H1 (cell line): ENCODE measurements around the gene KATNAL1. TPM values are rescaled to one million over a fixed set of nuclear protein-coding genes. Genes with fewer than 3 reads are reported as not detected.

Experiments
- CTCF ChIA-PET: fragments of 300-600 bp; sonication (Branson Sonifier 250); formaldehyde crosslinking; loops from one replicate; lab custom pipeline; 2021; ENCODE audit not compliant: partially characterized antibody; lab: Charles Lee
- POLR2A ChIA-PET: fragments of 300-600 bp; sonication (Branson Sonifier 250); formaldehyde crosslinking; loops from one replicate; lab custom pipeline; 2021; ENCODE audit warnings: inconsistent platforms; ENCODE audit not compliant: partially characterized antibody; lab: Charles Lee
- DNase-seq, 2 experiments: peaks; one replicate each; pipeline versions ENCODE4 v3.0.0 to v3.0.0-alpha.2; 2010 to 2022; ENCODE audit warnings: low spot score in 2 of 2, low read depth in 1 of 2, mixed read lengths in 1 of 2
- FAIRE-seq: peaks from 2 replicates; lab custom pipeline; 2011; peaks lifted over from hg19 to GRCh38; lab: Jason Lieb, UNC
- H2AFZ ChIP-seq: 2 replicates; pipeline ENCODE4 v1.8.1; 2012; ENCODE audit warnings: low read length, inconsistent platforms
- H2AK5ac ChIP-seq: 2 replicates; pipeline ENCODE4 v1.6.1; 2013; ENCODE audit warnings: low read depth, low read length
- H2BK120ac ChIP-seq: replicated peaks from 2 replicates; pipeline ENCODE3; 2013; ENCODE audit warnings: low read depth, low read length, inconsistent platforms
- H2BK12ac ChIP-seq: 2 replicates; pipeline ENCODE4 v1.6.1; 2013; ENCODE audit warnings: low read depth, low read length
- H2BK15ac ChIP-seq: 2 replicates; pipeline ENCODE4 v1.6.1; 2013; ENCODE audit warnings: low read length
- H2BK20ac ChIP-seq: 2 replicates; pipeline ENCODE4 v1.6.1; 2013; ENCODE audit warnings: low read length
- H2BK5ac ChIP-seq: 2 replicates; pipeline ENCODE4 v1.6.1; 2013; ENCODE audit warnings: low read depth, low read length
- H3K14ac ChIP-seq: 2 replicates; pipeline ENCODE4 v1.6.1; 2013; ENCODE audit warnings: inconsistent platforms; ENCODE audit not compliant: insufficient read length
- H3K18ac ChIP-seq: 2 replicates; pipeline ENCODE4 v1.6.1; 2013; ENCODE audit warnings: low read length; ENCODE audit errors: extremely low read depth
- H3K23ac ChIP-seq: 2 replicates; pipeline ENCODE4 v1.6.1; 2013; ENCODE audit warnings: inconsistent platforms; ENCODE audit not compliant: insufficient read length
- H3K23me2 ChIP-seq: 2 replicates; pipeline ENCODE4 v1.6.1; 2013; ENCODE audit warnings: low read depth, low read length
- H3K27ac ChIP-seq: 2 replicates; pipeline ENCODE4 v1.6.1; 2011; ENCODE audit warnings: low read depth, low read length, inconsistent platforms
- H3K27me3 ChIP-seq, 4 experiments: replicated peaks in 1 of 4; 1 replicate in 1 of 4; 2 replicates in 3 of 4; pipeline versions ENCODE4 v1.6.1 to v1.8.1; 2011 to 2013; ENCODE audit warnings: low read length in 3 of 4, mild to moderate bottlenecking in 3 of 4, inconsistent platforms in 2 of 4, mixed read lengths in 2 of 4, moderate library complexity in 1 of 4; ENCODE audit not compliant: control insufficient read depth in 3 of 4, insufficient read depth in 3 of 4; ENCODE audit errors: extremely low read depth in 1 of 4
- H3K36me3 ChIP-seq, 4 experiments: 2 replicates each; pipeline versions ENCODE4 v1.6.1 to v1.8.1; 2011 to 2013; ENCODE audit warnings: mild to moderate bottlenecking in 4 of 4, low read length in 3 of 4, moderate library complexity in 2 of 4, control low read depth in 1 of 4, inconsistent platforms in 1 of 4; ENCODE audit not compliant: insufficient read depth in 4 of 4, control insufficient read depth in 2 of 4
- H3K4ac ChIP-seq: replicated peaks from 2 replicates; pipeline ENCODE3; 2013; ENCODE audit warnings: low read length, low read depth, mixed read lengths, inconsistent platforms; ENCODE audit not compliant: insufficient read length
- H3K4me1 ChIP-seq, 4 experiments: replicated peaks in 1 of 4; 1 replicate in 1 of 4; 2 replicates in 3 of 4; pipeline versions ENCODE4 v1.6.1 to v1.8.1; 2011 to 2013; ENCODE audit warnings: low read length in 3 of 4, inconsistent platforms in 2 of 4, mixed read lengths in 1 of 4; ENCODE audit not compliant: insufficient read depth in 4 of 4, control insufficient read depth in 3 of 4
- H3K4me2 ChIP-seq, 2 experiments: 2 replicates each; pipeline versions ENCODE4 v1.6.1 to v1.8.1; 2011 to 2013; ENCODE audit warnings: low read depth in 2 of 2, low read length in 2 of 2, control low read depth in 1 of 2, inconsistent platforms in 1 of 2, mild to moderate bottlenecking in 1 of 2; ENCODE audit not compliant: insufficient read depth in 1 of 2
- H3K4me3 ChIP-seq, 4 experiments: fragments of 200-600, 300-600 bp in 1 of 4; sonication (generic), shearing (Covaris generic), sonication (Bioruptor Twin) in 1 of 4; 2 replicates each; pipeline versions ENCODE4 v1.5.1 to v1.8.1; 2011 to 2016; ENCODE audit warnings: low read length in 4 of 4, low read depth in 3 of 4, control low read depth in 2 of 4, inconsistent platforms in 2 of 4, mild to moderate bottlenecking in 2 of 4, mixed read lengths in 1 of 4, moderate library complexity in 1 of 4; ENCODE audit not compliant: insufficient read depth in 2 of 4; ENCODE audit errors: extremely low read depth in 1 of 4
- H3K56ac ChIP-seq: replicated peaks from 2 replicates; pipeline ENCODE3; 2013; ENCODE audit warnings: low read depth, mild to moderate bottlenecking, mixed read lengths, low read length, inconsistent platforms; ENCODE audit not compliant: insufficient read length
- H3K79me1 ChIP-seq: 2 replicates; pipeline ENCODE4 v1.6.1; 2013; ENCODE audit warnings: low read depth, low read length, control low read depth
- H3K79me2 ChIP-seq, 2 experiments: 2 replicates each; pipeline versions ENCODE4 v1.6.1 to v1.8.1; 2012 to 2013; ENCODE audit warnings: low read length in 2 of 2, mild to moderate bottlenecking in 2 of 2, inconsistent platforms in 1 of 2; ENCODE audit not compliant: insufficient read depth in 2 of 2, control insufficient read depth in 1 of 2
- H3K9ac ChIP-seq, 4 experiments: replicated peaks in 1 of 4; 1 replicate in 1 of 4; 2 replicates in 3 of 4; pipeline versions ENCODE4 v1.6.1 to v1.8.1; 2011 to 2013; ENCODE audit warnings: low read depth in 3 of 4, low read length in 3 of 4, control low read depth in 2 of 4, mild to moderate bottlenecking in 2 of 4, moderate library complexity in 2 of 4, inconsistent platforms in 1 of 4; ENCODE audit errors: extremely low read depth in 1 of 4
- H3K9me3 ChIP-seq, 2 experiments: 2 replicates each; pipeline versions ENCODE4 v1.6.1 to v1.8.1; 2012 to 2013; ENCODE audit warnings: mild to moderate bottlenecking in 2 of 2, moderate library complexity in 2 of 2, control low read depth in 1 of 2, inconsistent platforms in 1 of 2, low read depth in 1 of 2, low read length in 1 of 2, mixed read lengths in 1 of 2; ENCODE audit not compliant: insufficient read depth in 2 of 2
- H4K20me1 ChIP-seq, 2 experiments: replicated peaks in 1 of 2; 2 replicates each; pipeline versions ENCODE3 to v1.8.1; 2011 to 2013; ENCODE audit warnings: inconsistent platforms in 2 of 2, low read length in 2 of 2, mild to moderate bottlenecking in 1 of 2; ENCODE audit not compliant: insufficient read depth in 2 of 2, control insufficient read depth in 1 of 2
- H4K5ac ChIP-seq: 2 replicates; pipeline ENCODE4 v1.6.1; 2013; ENCODE audit warnings: low read length, low read depth, mixed read lengths, inconsistent platforms; ENCODE audit not compliant: insufficient read length
- H4K8ac ChIP-seq: 2 replicates; pipeline ENCODE4 v1.8.0; 2013; ENCODE audit warnings: mild to moderate bottlenecking, moderate library complexity, low read length, inconsistent platforms; ENCODE audit not compliant: insufficient read depth; ENCODE audit errors: extremely low read depth
- H4K91ac ChIP-seq: replicated peaks from 2 replicates; pipeline ENCODE3; 2013; ENCODE audit warnings: low read length, mixed read lengths, inconsistent platforms; ENCODE audit not compliant: insufficient read length
- CHD2 ChIP-seq: IDR thresholded peaks from 2 replicates; pipeline ENCODE4 v1.6.1; 2012; ENCODE audit warnings: low read length, improper control_type of control experiment
- EGR1 ChIP-seq: IDR thresholded peaks from 2 replicates; pipeline ENCODE4 v1.6.1; 2011; ENCODE audit warnings: low read depth, low read length, borderline replicate concordance
- HDAC2 ChIP-seq, 2 experiments: fragments of 300-600 bp in 1 of 2; sonication (generic) in 1 of 2; IDR thresholded peaks; 2 replicates each; pipeline ENCODE4 v1.6.1; 2011 to 2012; ENCODE audit warnings: low read depth in 2 of 2, low read length in 2 of 2, mild to moderate bottlenecking in 2 of 2, moderate library complexity in 2 of 2, borderline replicate concordance in 1 of 2, inconsistent platforms in 1 of 2
- JUND ChIP-seq: IDR thresholded peaks from 2 replicates; pipeline ENCODE4 v1.6.1; 2011; ENCODE audit warnings: mild to moderate bottlenecking, improper control_type of control experiment, low read length
- NRF1 ChIP-seq: IDR thresholded peaks from 2 replicates; pipeline ENCODE4 v1.6.1; 2011; ENCODE audit warnings: mild to moderate bottlenecking, low read depth, low read length, improper control_type of control experiment
- RAD21 ChIP-seq, 2 experiments: IDR thresholded peaks in 1 of 2; conservative IDR thresholded peaks in 1 of 2; 2 replicates each; pipeline ENCODE4 v1.6.1; 2011; ENCODE audit warnings: low read depth in 2 of 2, low read length in 2 of 2, improper control_type of control experiment in 1 of 2, inconsistent platforms in 1 of 2, mild to moderate bottlenecking in 1 of 2, moderate library complexity in 1 of 2
- RBBP5 ChIP-seq: IDR thresholded peaks from 2 replicates; pipeline ENCODE4 v1.7.1; 2012; ENCODE audit warnings: low read depth, mild to moderate bottlenecking, inconsistent platforms, low read length, moderate library complexity, borderline replicate concordance
- RFX5 ChIP-seq: IDR thresholded peaks from 2 replicates; pipeline ENCODE4 v1.6.1; 2011; ENCODE audit warnings: low read depth, low read length, improper control_type of control experiment, borderline replicate concordance
- RNF2 ChIP-seq: fragments of 200-900, 300-1000 bp; sonication (generic); IDR thresholded peaks from 2 replicates; pipeline ENCODE4 v1.7.1; 2016; ENCODE audit warnings: borderline replicate concordance, low read depth, mild to moderate bottlenecking, antibody characterized with exemption, low read length; ENCODE audit not compliant: poor library complexity, severe bottlenecking; ENCODE audit errors: missing control alignments
- SIN3A ChIP-seq, 2 experiments: IDR thresholded peaks in 1 of 2; conservative IDR thresholded peaks in 1 of 2; 2 replicates each; pipeline ENCODE4 v1.6.1; 2011 to 2012; ENCODE audit warnings: low read length in 2 of 2, improper control_type of control experiment in 1 of 2, low read depth in 1 of 2, mild to moderate bottlenecking in 1 of 2
- SIX5 ChIP-seq: IDR thresholded peaks from 2 replicates; pipeline ENCODE4 v1.6.1; 2011; ENCODE audit warnings: mild to moderate bottlenecking, low read depth, low read length
- SP1 ChIP-seq: IDR thresholded peaks from 2 replicates; pipeline ENCODE4 v1.6.1; 2011; ENCODE audit warnings: low read depth, low read length
- TEAD4 ChIP-seq: IDR thresholded peaks from 2 replicates; pipeline ENCODE4 v1.6.1; 2012; ENCODE audit warnings: low read depth, low read length, inconsistent platforms, mixed read lengths
- YY1 ChIP-seq: IDR thresholded peaks from 2 replicates; pipeline ENCODE4 v1.6.1; 2011; ENCODE audit warnings: low read depth, mild to moderate bottlenecking, low read length
- WGBS, 2 experiments: shearing (Covaris generic) in 1 of 2; methylation state at CpG; one replicate each; pipeline versions ENCODE4 v1.1.6 to v1.1.7; 2013 to 2015; ENCODE audit warnings: low lambda C conversion rate in 2 of 2, mixed read lengths in 2 of 2, inconsistent platforms in 1 of 2, low coverage in 1 of 2, missing lambda C conversion rate in 1 of 2; ENCODE audit not compliant: insufficient replicate concordance in 2 of 2, insufficient coverage in 1 of 2, insufficient read length in 1 of 2; ENCODE audit errors: extremely low coverage in 1 of 2, missing lambda C conversion rate in 1 of 2; 5-methylcytosine and 5-hydroxymethylcytosine counted together
- polyA plus RNA-seq, 7 experiments: library from polyadenylated mRNA; depleted of rRNA in 3 of 7; stranded (reverse) in 5 of 7; unstranded in 2 of 7; fragments of >200 nt in 5 of 7; fragments of 200-250 nt in 2 of 7; gene quantifications; 1 replicate in 5 of 7; 2 replicates in 1 of 7; 4 replicates in 1 of 7; pipeline versions ENCODE4 v1.2.1 to v1.2.3, GENCODE V29; 2011 to 2013; ENCODE audit warnings: missing spikeins in 2 of 7, mixed read lengths in 2 of 7
- total RNA-seq: library from RNA; stranded (reverse); fragmentation: NEBNext Ultra II Directional; extraction: Animal tissue kit (Norgen Biotek cat#: 25700); gene quantifications from 2 replicates; pipeline ENCODE4 v1.2.1, GENCODE V29; 2021

KATNAL1 gene
- total and polyA plus RNA-seq, 2 of the 8 experiments (the other 6 are each of a cell fraction or from before 2014, with no cell fraction given), result 4.0 to 13.2 TPM

- H2BK120ac ChIP-seq, result no peak overlapping the region
- no peak overlapping the region for H2AK5ac ChIP-seq
- H3K23me2 ChIP-seq, result no peaks in the 10 kb centered on the region
- no peak overlapping the region for H3K4me3 ChIP-seq
- H3K4ac ChIP-seq, result no peak overlapping the region
- H3K18ac ChIP-seq, result no peak overlapping the region
- H3K14ac ChIP-seq, result no peak overlapping the region
- no peak overlapping the region for H2AFZ ChIP-seq
- no peaks in the 10 kb centered on the region for H3K79me2 ChIP-seq
- H4K91ac ChIP-seq, result no peak overlapping the region
- DNase-seq (no peak), FAIRE-seq (no peak)
- H3K9me3 ChIP-seq, result no peaks in the 10 kb centered on the region; a peak in 1 of 4 replicates
- H3K27me3 ChIP-seq, result no peaks in the 10 kb centered on the region
- POLR2A ChIA-PET, result no interaction called here
- H2BK5ac ChIP-seq, result no peak overlapping the region
- H4K20me1 ChIP-seq, result no peaks in the 10 kb centered on the region
- CTCF ChIA-PET, result no interaction called here
- no peak overlapping the region for H2BK15ac ChIP-seq
- H4K5ac ChIP-seq, result no peak overlapping the region
- H4K8ac ChIP-seq, result no peak overlapping the region; the same call in 1 of the 2 replicates
- H3K4me1 ChIP-seq, result peaks cover 0 to 5% (median 0%) of the 10 kb centered on the region in 4 experiments; a peak in 2 of 7 replicates
- H3K56ac ChIP-seq, result no peak overlapping the region
- no peak overlapping the region for H3K4me2 ChIP-seq
- H3K23ac ChIP-seq, result no peak overlapping the region
- H2BK20ac ChIP-seq, result no peak overlapping the region
- no peaks in the 10 kb centered on the region for H3K79me1 ChIP-seq
- H3K27ac ChIP-seq, result no peak overlapping the region
- no peak overlapping the region for H3K9ac ChIP-seq
- WGBS, 2 experiments, result 89% methylated on average over 7 of the region's 7 CpGs; no CpG with 5 or more reads in 1 of the 2 experiments
- no peak overlapping the region for H2BK12ac ChIP-seq
- peaks cover 0 to 3% (median 0%) of the 10 kb centered on the region in 4 experiments; a peak in 1 of 8 replicates for H3K36me3 ChIP-seq
- TF ChIP-seq RFX5, result no peak
- no peak for TF ChIP-seq HDAC2 (IDR thresholded peaks at IDR 0.05; ENCODE audit: borderline replicate concordance in 1 of 2, low read depth in 2 of 2, low read length in 2 of 2)
- TF ChIP-seq RAD21 (IDR thresholded peaks at IDR 0.05 in 1 of 2, conservative IDR thresholded peaks at IDR 0.05 in 1 of 2; ENCODE audit: low read depth in 2 of 2, low read length in 2 of 2), result no peak
- TF ChIP-seq CHD2, result no peak
- no peak for TF ChIP-seq JUND
- TF ChIP-seq EGR1, result no peak
- TF ChIP-seq RBBP5, result no peak
- no peak for TF ChIP-seq SP1
- TF ChIP-seq NRF1, result no peak
- TF ChIP-seq YY1, result no peak
- no peak for TF ChIP-seq RNF2
- no peak for TF ChIP-seq SIN3A (conservative IDR thresholded peaks at IDR 0.05 in 1 of 2, IDR thresholded peaks at IDR 0.05 in 1 of 2; ENCODE audit: low read depth in 1 of 2, low read length in 2 of 2)
- TF ChIP-seq SIX5, result no peak
- no peak for TF ChIP-seq TEAD4
Observed at GRCh38 chr13:30212256-30212655, 95.1 kb downstream of the KATNAL1 start.
